CD1c-positive myeloid dendritic cell (primary cell): Measurements from ENCODE around the gene PRXL2B.
"Not testable (repeated sequence)": the region's sequence is repeated elsewhere in the genome, so short reads cannot be mapped to it uniquely, and the experiment has no call there.

Experiments
- DNase-seq: peaks from one replicate; pipeline ENCODE4 v3.0.0-alpha.2; 2016; ENCODE audit errors: extremely low spot score

The PRXL2B gene

GRCh38 chr1:2612591-2613365 is 26.2 kb downstream of the PRXL2B start:
- no peak for DNase-seq

- no peak for DNase-seq
These were observed 27.6 kb downstream of the PRXL2B start for GRCh38 chr1:2614145-2614544.

- DNase-seq = no peak
These were observed 31.4 kb downstream of the PRXL2B start for GRCh38 chr1:2617971-2618470.

GRCh38 chr1:2623571-2624337 is 37.2 kb downstream of the PRXL2B start:
- no peak for DNase-seq

- no peak for DNase-seq
These were observed 38.2 kb downstream of the PRXL2B start for GRCh38 chr1:2624735-2625300.

GRCh38 chr1:2625311-2625710 is 38.7 kb downstream of the PRXL2B start:
- DNase-seq = no peak

- not testable (repeated sequence) for DNase-seq
These were observed 39.2 kb downstream of the PRXL2B start for GRCh38 chr1:2625748-2626147.

- no peak for DNase-seq
These were observed 41.2 kb downstream of the PRXL2B start for GRCh38 chr1:2627746-2628145.

- no peak for DNase-seq
These were observed 41.8 kb downstream of the PRXL2B start for GRCh38 chr1:2628191-2628932.

GRCh38 chr1:2628933-2629626 is 42.5 kb downstream of the PRXL2B start:
- no peak for DNase-seq

GRCh38 chr1:2629627-2630497 is 43.3 kb downstream of the PRXL2B start:
- DNase-seq = no peak

- DNase-seq = no peak
These were observed 44.0 kb downstream of the PRXL2B start for GRCh38 chr1:2630498-2631135.

GRCh38 chr1:2631136-2632050 is 44.8 kb downstream of the PRXL2B start:
- DNase-seq = no peak

GRCh38 chr1:2632051-2632430 is 45.5 kb downstream of the PRXL2B start:
- DNase-seq = no peak

- no peak for DNase-seq
These were observed 46.2 kb downstream of the PRXL2B start, which contains the start of gene MMEL1 for GRCh38 chr1:2632561-2633361. Gene MMEL1, minus strand, starts transcription at chr1:2633016. Its CDS starts 3,532 bp downstream, at chr1:2629484.

GRCh38 chr1:2633366-2633935 is 46.9 kb downstream of the PRXL2B start:
- DNase-seq = no peak

- no peak for DNase-seq
These were observed 47.4 kb downstream of the PRXL2B start for GRCh38 chr1:2633936-2634491.
